WI38 (cell line): Measurements from ENCODE around the gene SH3RF1.
A peak's percentile ranks its signal among the peaks of the same experiment; 100 is the strongest.

ENCODE experiments used
- H3K4me3 ChIP-seq: 2 replicates; pipeline ENCODE4 v1.5.1; 2011; ENCODE audit warnings: low read depth, mild to moderate bottlenecking, control low read depth, low read length
- TF ChIP-seq, protein P1 (sequence below): IDR thresholded peaks from 2 replicates; pipeline ENCODE4 v1.5.1; 2012; ENCODE audit warnings: low read depth, mild to moderate bottlenecking, control low read depth, low read length

Gene SH3RF1

DNA sequence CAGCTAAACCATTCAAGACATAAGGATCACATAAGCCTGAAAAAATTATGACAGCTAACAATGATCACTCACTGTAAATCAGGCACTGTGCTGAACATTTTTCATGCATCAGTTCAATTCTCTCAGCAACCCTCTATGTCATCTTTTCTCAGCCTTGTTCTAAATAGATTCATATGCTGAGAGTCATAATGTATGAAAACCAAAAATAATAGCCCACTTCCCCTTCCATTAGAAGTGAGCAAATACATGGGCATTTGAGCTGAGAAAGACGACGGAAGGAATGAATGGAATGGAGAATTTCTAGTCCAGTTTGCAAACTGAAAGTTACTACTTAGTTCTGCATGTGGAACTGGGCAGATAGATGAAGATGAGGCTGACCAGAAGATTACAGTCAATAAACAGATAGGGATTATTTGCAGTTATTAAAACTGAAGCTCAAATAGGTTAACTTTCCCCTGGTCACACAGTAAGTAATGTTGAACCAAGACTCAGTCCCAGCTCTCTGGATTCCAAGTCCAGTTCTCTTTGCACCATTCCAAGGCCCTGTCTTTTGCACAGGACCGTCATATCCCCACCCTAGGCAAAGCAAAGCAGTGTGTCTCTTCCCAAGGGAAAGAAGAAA is 1.6 kb upstream of the SH3RF1 start:
- H3K4me3 ChIP-seq, result peak overlapping the region; percentile 80; the same call in 1 of the 2 replicates

DNA sequence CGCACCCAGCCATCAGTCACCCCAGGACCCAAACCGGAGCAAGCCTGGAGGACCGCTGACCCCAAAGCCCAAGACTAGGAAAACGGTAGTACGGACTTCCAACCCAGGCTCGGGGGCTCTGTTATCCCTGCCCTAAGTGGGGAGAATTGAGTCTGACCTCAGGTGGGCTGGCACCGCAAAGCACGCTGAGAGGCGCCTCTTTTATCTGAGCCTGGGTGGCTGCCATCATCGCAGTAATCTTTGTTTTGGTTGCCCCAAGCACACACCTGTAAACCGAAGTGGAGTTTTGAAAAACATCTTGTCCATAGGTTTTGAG is 894 bp upstream of the SH3RF1 start:
- TF ChIP-seq, protein P1, sequence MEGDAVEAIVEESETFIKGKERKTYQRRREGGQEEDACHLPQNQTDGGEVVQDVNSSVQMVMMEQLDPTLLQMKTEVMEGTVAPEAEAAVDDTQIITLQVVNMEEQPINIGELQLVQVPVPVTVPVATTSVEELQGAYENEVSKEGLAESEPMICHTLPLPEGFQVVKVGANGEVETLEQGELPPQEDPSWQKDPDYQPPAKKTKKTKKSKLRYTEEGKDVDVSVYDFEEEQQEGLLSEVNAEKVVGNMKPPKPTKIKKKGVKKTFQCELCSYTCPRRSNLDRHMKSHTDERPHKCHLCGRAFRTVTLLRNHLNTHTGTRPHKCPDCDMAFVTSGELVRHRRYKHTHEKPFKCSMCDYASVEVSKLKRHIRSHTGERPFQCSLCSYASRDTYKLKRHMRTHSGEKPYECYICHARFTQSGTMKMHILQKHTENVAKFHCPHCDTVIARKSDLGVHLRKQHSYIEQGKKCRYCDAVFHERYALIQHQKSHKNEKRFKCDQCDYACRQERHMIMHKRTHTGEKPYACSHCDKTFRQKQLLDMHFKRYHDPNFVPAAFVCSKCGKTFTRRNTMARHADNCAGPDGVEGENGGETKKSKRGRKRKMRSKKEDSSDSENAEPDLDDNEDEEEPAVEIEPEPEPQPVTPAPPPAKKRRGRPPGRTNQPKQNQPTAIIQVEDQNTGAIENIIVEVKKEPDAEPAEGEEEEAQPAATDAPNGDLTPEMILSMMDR, result no peak
- peak overlapping the region; percentile 80 for H3K4me3 ChIP-seq

More for the DNA sequence above, 1.6 kb upstream of the SH3RF1 start:
- TF ChIP-seq, protein P1, result no peak

DNA sequence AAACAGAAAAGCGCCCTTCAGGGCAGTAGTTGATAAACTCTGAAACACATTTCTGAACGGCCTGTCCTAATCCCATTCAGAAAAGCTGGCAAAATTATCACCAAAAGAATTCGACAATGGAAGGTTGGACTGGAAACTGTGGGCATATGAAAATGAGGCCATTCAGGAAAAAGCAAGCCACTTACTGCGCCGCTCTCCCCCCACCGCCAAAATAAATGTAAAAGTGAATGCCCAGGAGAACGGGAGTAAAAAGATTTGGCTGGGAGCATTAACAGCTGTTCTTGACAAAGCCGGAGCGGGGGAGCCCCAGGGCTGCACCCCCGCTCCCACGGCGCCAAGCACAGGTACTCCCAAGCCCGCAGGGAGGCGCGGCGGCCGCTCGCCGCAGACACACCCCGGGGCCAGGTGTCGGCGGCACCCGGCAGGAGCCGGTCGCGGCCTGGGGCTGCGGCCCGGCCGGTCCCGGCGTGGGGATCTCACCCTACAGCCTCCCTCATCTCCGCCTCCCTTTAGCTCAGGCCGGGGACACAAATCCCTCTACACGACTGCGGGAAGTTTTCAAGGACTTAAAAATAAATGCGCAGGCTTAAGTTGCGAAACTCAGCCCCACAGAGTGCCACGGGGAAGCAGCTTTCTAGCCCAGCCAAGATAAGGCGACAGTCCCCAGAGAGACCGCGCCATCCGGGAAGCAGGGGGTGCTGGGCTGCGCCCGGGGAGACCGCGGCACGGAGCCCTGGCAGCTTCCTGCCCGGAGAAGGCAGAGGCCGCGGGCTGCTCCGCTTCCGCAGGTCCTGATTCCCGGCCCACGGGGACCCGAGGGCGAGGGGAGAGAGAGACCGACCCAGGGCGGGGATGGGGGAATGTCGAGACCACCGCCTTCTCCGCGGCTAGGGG is 593 bp downstream of the SH3RF1 start:
- TF ChIP-seq, protein P1, result no peak
- peak overlapping the region; percentile 80 for H3K4me3 ChIP-seq

DNA sequence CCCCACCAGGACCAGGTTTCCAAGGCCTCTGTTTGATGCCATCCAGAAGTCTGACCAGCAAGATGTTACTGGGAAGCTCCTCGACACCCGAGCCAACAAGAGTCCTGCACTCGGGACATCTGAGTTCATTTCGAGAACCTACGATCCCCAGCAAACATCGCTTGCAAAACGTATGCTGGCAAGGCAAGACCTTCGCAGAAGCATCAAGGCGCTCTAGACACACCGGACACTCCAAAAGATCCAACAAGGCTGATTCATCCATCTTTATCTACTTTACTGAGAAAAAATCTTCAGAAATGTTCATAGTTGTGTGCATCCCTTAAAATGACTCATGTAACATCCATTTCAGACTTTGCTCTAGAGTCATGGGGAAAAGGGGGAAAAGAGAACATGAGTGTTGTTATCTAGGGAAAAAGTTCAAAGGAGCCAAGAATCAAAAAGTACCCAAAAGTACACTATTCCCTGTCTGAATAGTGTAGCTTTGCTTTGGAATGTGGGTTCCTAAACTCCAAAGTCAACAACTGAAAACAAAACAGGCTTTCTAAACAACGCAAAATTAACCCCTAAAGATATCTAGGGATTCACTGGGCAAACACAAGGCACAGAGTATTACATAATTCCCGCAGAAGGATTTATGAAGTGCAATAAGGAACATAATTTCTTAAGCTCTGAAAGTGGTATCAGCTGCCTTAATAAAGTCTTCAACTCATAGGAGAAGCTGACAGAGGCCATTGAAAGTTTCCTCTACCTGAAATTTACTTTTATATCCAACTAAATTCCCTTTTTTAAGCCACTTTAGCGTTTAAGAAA is 1.6 kb downstream of the SH3RF1 start:
- TF ChIP-seq, protein P1, result no peak
- peak overlapping the region; percentile 80 for H3K4me3 ChIP-seq

DNA sequence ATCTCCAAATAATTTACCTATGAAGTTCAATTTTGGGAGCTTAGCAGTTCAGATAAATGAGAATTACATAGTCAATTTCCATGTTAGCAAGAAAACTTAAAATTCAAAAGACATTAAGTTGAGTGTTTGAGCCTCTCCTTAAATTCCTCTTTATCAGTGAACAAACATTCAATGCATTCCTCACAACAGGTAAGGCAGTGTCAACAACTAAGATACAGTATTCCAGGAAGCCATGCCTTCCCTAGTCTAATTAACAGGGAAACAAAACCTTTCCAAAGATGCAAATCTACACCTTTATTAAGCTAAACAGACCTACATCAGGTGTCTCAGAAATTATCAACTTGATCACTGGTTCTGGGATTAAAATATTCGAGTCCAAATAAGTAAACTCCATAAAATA is 3.7 kb downstream of the SH3RF1 start:
- TF ChIP-seq, protein P1, result no peak
- H3K4me3 ChIP-seq, result peak overlapping the region; percentile 35

DNA sequence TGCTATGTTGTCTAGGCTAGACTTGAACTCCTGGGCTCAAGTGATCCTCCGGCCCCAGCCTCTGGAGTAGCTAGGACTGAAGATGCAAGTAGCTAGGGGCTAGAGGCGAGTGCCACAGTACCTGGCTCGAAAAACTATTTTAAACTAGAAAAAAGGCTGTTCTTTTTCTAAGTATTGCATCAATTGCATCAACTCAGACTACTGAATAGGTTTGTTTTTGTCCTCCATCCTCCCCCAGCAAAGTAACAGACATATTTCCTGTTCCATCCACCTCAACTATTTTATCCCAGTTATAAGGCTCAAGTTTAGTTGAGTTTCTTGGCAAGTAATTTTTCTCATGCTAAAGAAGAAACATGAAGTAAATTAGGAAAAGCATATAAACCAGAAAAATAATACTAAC is 4.1 kb downstream of the SH3RF1 start:
- no peak overlapping the region for H3K4me3 ChIP-seq
- TF ChIP-seq, protein P1, result no peak
